SU-DHL-6 (cell line): ENCODE results near the gene TRIP13.

Experiments used
- EZH2phosphoT487 ChIP-seq: fragments of 200-600 bp; sonication (generic), shearing (Covaris generic); conservative IDR thresholded peaks from 2 replicates; pipeline ENCODE4 v1.6.1; 2018; ENCODE audit warnings: mild to moderate bottlenecking, antibody characterized with exemption, low read length, moderate library complexity, mixed read lengths
- TF ChIP-seq, protein P1 (sequence below): fragments of 200-600 bp; sonication (generic); IDR thresholded peaks from one replicate; pipeline ENCODE4 v1.5.1; 2017; ENCODE audit warnings: antibody characterized with exemption, mild to moderate bottlenecking, low read length, moderate library complexity; ENCODE audit not compliant: insufficient read depth, poor library complexity, severe bottlenecking

DNA sequence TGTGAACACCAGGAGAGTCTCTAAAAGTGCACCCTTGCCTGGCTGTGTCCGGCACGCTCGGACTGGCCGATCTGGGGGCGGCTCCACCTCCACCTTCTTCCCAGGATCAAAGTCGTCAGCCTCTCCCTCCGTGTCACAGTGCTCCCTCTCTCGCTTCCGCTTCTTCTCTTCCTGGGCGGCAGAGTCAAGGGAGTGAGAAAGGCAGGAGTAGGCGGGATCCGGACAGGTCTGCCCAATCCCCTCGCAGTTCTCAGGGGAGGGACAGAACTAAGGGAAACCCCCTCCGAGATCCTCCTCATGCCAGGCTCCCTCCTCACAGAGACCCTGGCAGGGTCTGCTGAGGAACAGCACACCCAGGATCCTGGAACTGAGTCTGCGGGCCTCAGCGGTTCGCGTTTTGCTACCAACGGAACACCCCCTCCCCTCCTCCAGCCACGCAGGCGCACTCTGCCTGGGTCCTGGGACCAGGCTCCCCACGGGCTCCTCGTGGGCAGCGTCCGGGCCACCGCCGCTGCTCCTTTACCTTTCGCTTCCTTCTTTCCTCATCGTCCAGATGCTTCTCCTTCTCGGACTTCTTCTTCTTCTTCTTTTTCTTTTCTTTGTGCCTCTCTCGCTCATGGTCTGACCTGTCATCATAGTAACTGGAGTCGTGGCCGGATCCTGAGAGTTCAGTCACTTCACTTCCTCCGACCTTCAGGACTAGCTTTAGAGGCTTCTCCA, 1.4 kb upstream of the TRIP13 start:
- TF ChIP-seq, protein P1, sequence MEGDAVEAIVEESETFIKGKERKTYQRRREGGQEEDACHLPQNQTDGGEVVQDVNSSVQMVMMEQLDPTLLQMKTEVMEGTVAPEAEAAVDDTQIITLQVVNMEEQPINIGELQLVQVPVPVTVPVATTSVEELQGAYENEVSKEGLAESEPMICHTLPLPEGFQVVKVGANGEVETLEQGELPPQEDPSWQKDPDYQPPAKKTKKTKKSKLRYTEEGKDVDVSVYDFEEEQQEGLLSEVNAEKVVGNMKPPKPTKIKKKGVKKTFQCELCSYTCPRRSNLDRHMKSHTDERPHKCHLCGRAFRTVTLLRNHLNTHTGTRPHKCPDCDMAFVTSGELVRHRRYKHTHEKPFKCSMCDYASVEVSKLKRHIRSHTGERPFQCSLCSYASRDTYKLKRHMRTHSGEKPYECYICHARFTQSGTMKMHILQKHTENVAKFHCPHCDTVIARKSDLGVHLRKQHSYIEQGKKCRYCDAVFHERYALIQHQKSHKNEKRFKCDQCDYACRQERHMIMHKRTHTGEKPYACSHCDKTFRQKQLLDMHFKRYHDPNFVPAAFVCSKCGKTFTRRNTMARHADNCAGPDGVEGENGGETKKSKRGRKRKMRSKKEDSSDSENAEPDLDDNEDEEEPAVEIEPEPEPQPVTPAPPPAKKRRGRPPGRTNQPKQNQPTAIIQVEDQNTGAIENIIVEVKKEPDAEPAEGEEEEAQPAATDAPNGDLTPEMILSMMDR: no peak
- TF ChIP-seq EZH2phosphoT487: no peak
